GM12878 (cell line): ENCODE results near the gene ATP2A3. TPM values are rescaled to one million over a fixed set of nuclear protein-coding genes. Genes with fewer than 3 reads are reported as not detected.

ENCODE experiments used
- ATAC-seq: fragments of 200-7000 bp; cut with Tn5 transposase; 3 replicates; pipeline ENCODE4 v1.9.1; 2020; ENCODE audit warnings: mild to moderate bottlenecking, moderate library complexity
- BruUV-seq: library from RNA; stranded (reverse); fragments of 400-500 nt; replicated peaks from 2 replicates; lab custom pipeline; 2021; lab: Mats Ljungman, UMichigan
- CTCF ChIA-PET: fragments of 300-600 bp; sonication (Branson Sonifier 250); formaldehyde crosslinking; extraction: SDS; loops from one replicate; lab custom pipeline; 2021; ENCODE audit warnings: inconsistent platforms; lab: Yijun Ruan, JAX
- POLR2A ChIA-PET: fragments of 350-600 bp; formaldehyde crosslinking; extraction: SDS; loops from one replicate; lab custom pipeline; 2021; ENCODE audit warnings: inconsistent platforms; lab: Charles Lee
- RAD21 ChIA-PET: fragments of 300-600 bp; sonication (Branson Sonifier 250); formaldehyde crosslinking; loops from one replicate; lab custom pipeline; 2023; ENCODE audit warnings: antibody characterized with exemption; ENCODE audit not compliant: unreplicated experiment; lab: Charles Lee
- SMC1A ChIA-PET: fragments of 300-600 bp; sonication (Branson Sonifier 250); formaldehyde crosslinking; loops from one replicate; lab custom pipeline; 2023; ENCODE audit not compliant: unreplicated experiment, uncharacterized antibody; lab: Charles Lee
- DNase-seq: peaks from one replicate; pipeline ENCODE4 v3.0.0-alpha.2; 2011; ENCODE audit warnings: low read depth, low spot score
- FAIRE-seq: peaks from 3 replicates; lab custom pipeline; 2011; peaks lifted over from hg19 to GRCh38; lab: Jason Lieb, UNC
- H2AFZ ChIP-seq: 2 replicates; pipeline ENCODE4 v1.6.0; 2011; ENCODE audit warnings: low read depth, low read length, control low read depth; ENCODE audit not compliant: control insufficient read depth
- H3K27ac ChIP-seq: 2 replicates; pipeline ENCODE4 v1.5.1; 2011; ENCODE audit warnings: control low read depth; ENCODE audit not compliant: control insufficient read depth, insufficient read depth
- H3K27me3 ChIP-seq, 2 experiments: replicated peaks in 1 of 2; 2 replicates each; pipeline versions ENCODE4 v1.6.0 to v1.6.1; 2011; ENCODE audit warnings: low read length in 1 of 2; ENCODE audit not compliant: control insufficient read depth in 2 of 2, insufficient read depth in 2 of 2
- H3K36me3 ChIP-seq, 2 experiments: 2 replicates each; pipeline ENCODE4 v1.5.1; 2011; ENCODE audit warnings: low read length in 1 of 2; ENCODE audit not compliant: control insufficient read depth in 2 of 2, insufficient read depth in 2 of 2
- H3K4me1 ChIP-seq: 2 replicates; pipeline ENCODE4 v1.6.1; 2011; ENCODE audit warnings: mild to moderate bottlenecking, low read length, moderate library complexity, mixed read lengths; ENCODE audit not compliant: control insufficient read depth, insufficient read depth
- H3K4me2 ChIP-seq: 2 replicates; pipeline ENCODE4 v1.6.0; 2011; ENCODE audit warnings: control low read depth; ENCODE audit not compliant: control insufficient read depth, insufficient read depth
- H3K4me3 ChIP-seq: fragments of 200-600 bp; sonication (generic); 2 replicates; pipeline ENCODE4 v1.5.1; 2016
- H3K79me2 ChIP-seq: 2 replicates; pipeline ENCODE4 v1.6.0; 2011; ENCODE audit warnings: low read length; ENCODE audit not compliant: control insufficient read depth, insufficient read depth
- H3K9ac ChIP-seq: 2 replicates; pipeline ENCODE4 v1.8.0; 2011; ENCODE audit warnings: low read length, control low read depth, mixed read lengths; ENCODE audit not compliant: control insufficient read depth, insufficient read depth
- H3K9me3 ChIP-seq: replicated peaks from 3 replicates; pipeline ENCODE4 v1.5.1; 2011; ENCODE audit warnings: mild to moderate bottlenecking, low read length; ENCODE audit not compliant: control insufficient read depth, insufficient read depth
- H4K20me1 ChIP-seq: 2 replicates; pipeline ENCODE4 v1.6.0; 2011; ENCODE audit not compliant: control insufficient read depth, insufficient read depth
- BHLHE40 ChIP-seq, 2 experiments: fragments of 450-650 bp in 1 of 2; IDR thresholded peaks; 2 replicates each; pipeline ENCODE4 v1.6.1; 2011 to 2017; ENCODE audit warnings: low read depth in 2 of 2, borderline replicate concordance in 1 of 2, improper control_type of control experiment in 1 of 2, low read length in 1 of 2, mild to moderate bottlenecking in 1 of 2
- CHD2 ChIP-seq: IDR thresholded peaks from 2 replicates; pipeline ENCODE4 v1.6.1; 2011; ENCODE audit warnings: low read depth, low read length, improper control_type of control experiment, borderline replicate concordance
- IRF4 ChIP-seq: IDR thresholded peaks from 2 replicates; pipeline ENCODE4 v1.6.1; 2011; ENCODE audit warnings: low read depth, low read length
- RAD51 ChIP-seq: fragments of 450-650 bp; IDR thresholded peaks from 2 replicates; pipeline ENCODE4 v1.6.1; 2016; ENCODE audit warnings: moderate library complexity, mild to moderate bottlenecking, inconsistent platforms
- SRF ChIP-seq, 2 experiments: IDR thresholded peaks; 2 replicates each; pipeline ENCODE4 v1.6.1; 2011; ENCODE audit warnings: low read depth in 2 of 2, low read length in 2 of 2, mild to moderate bottlenecking in 1 of 2, moderate library complexity in 1 of 2
- USF2 ChIP-seq: IDR thresholded peaks from 2 replicates; pipeline ENCODE4 v1.6.1; 2011; ENCODE audit warnings: low read depth, low read length, improper control_type of control experiment, borderline replicate concordance
- WRNIP1 ChIP-seq: IDR thresholded peaks from 2 replicates; pipeline ENCODE4 v1.6.1; 2011; ENCODE audit warnings: low read depth, low read length, improper control_type of control experiment, borderline replicate concordance
- YY1 ChIP-seq: IDR thresholded peaks from 2 replicates; pipeline ENCODE4 v1.6.1; 2011; ENCODE audit warnings: low read depth, mild to moderate bottlenecking, low read length
- ZNF274 ChIP-seq: IDR thresholded peaks from one replicate; pipeline ENCODE4 v1.8.0; 2011; ENCODE audit not compliant: insufficient read length, insufficient read depth
- WGBS: methylation state at CpG from one replicate; pipeline ENCODE4 v1.1.6; 2016; ENCODE audit warnings: low lambda C conversion rate; ENCODE audit not compliant: insufficient replicate concordance, insufficient coverage; ENCODE audit errors: missing lambda C conversion rate; 5-methylcytosine and 5-hydroxymethylcytosine counted together
- in situ Hi-C: fragments of 300-500 bp; cut with MboI; formaldehyde crosslinking; loops from 9 replicates; pipeline ENCODE4 v1.14.3; 2018; ENCODE audit warnings: mixed read lengths
- intact Hi-C: fragments of 100-400 bp; cut with micrococcal nuclease; formaldehyde crosslinking; loops from one replicate; pipeline ENCODE4 v1.14.2; 2022; ENCODE audit not compliant: unreplicated experiment
- polyA plus RNA-seq, 11 experiments: library from polyadenylated mRNA; depleted of rRNA in 4 of 11; unstranded in 6 of 11; stranded (reverse) in 5 of 11; fragments of >200 nt; fragmentation: Nextera tagmentation in 4 of 11; fragmentation: Illumina TruSeq in 1 of 11; extraction: Ambion mirVana in 4 of 11; extraction: Trizol in 1 of 11; gene quantifications; 1 replicate in 1 of 11; 2 replicates in 10 of 11; pipeline versions ENCODE4 v1.2.1 to v1.2.3, GENCODE V29; 2011 to 2016; ENCODE audit warnings: inconsistent platforms in 2 of 11, missing spikeins in 2 of 11, low read depth in 1 of 11
- total RNA-seq, 4 experiments: library from RNA; depleted of rRNA in 3 of 4; stranded (reverse); fragments of >200 nt in 3 of 4; fragmentation: Illumina TruSeq in 1 of 4; extraction: Trizol in 1 of 4; gene quantifications; 2 replicates each; pipeline versions ENCODE4 v1.2.1 to v1.2.3, GENCODE V29; 2013 to 2021

Gene ATP2A3
- total and polyA plus RNA-seq, 10 of the 15 experiments (the other 5 are each of a cell fraction or from before 2014, with no cell fraction given) = 1.0 to 99.2 (median 37.9) TPM

- no peak overlapping the region for H3K4me3 ChIP-seq
- WGBS = 100% methylated on average over 2 of the region's 2 CpGs
- H3K4me2 ChIP-seq = no peak overlapping the region
- H4K20me1 ChIP-seq = no peaks in the 10 kb centered on the region
- intact Hi-C loops (no loop called here), in situ Hi-C loops (no loop called here)
- no peak overlapping the region for H2AFZ ChIP-seq
- RAD21 ChIA-PET = interaction anchor here (0.8 kb wide), 1 partner anchor 35 kb away, joined by 3 read pairs; no protein-coding TSS in a partner anchor
- no peak for ATAC-seq
- no peak overlapping the region for H3K9ac ChIP-seq
- no peak overlapping the region for H3K27ac ChIP-seq
- CTCF ChIA-PET = interaction anchor here (0.7 to 1.4 kb wide), 2 partner anchors 62 to 98 kb away, joined by 3 to 5 read pairs; no protein-coding TSS in a partner anchor
- POLR2A ChIA-PET = no interaction called here
- H3K36me3 ChIP-seq = peaks cover 17 to 25% of the 10 kb centered on the region in 2 experiments
- no peaks in the 10 kb centered on the region for H3K4me1 ChIP-seq
- no peak for DNase-seq
- SMC1A ChIA-PET = no interaction called here
- no peaks in the 10 kb centered on the region for H3K79me2 ChIP-seq
- no peak for TF ChIP-seq IRF4
- no peak for TF ChIP-seq YY1
- TF ChIP-seq SRF (IDR thresholded peaks at IDR 0.05; ENCODE audit: low read depth in 2 of 2, low read length in 2 of 2) = no peak
- no peak for TF ChIP-seq BHLHE40 (IDR thresholded peaks at IDR 0.05; ENCODE audit: borderline replicate concordance in 1 of 2, low read depth in 2 of 2, low read length in 1 of 2)
- TF ChIP-seq USF2 = no peak
- no peak for TF ChIP-seq CHD2
- no peak for TF ChIP-seq ZNF274
- no peak for TF ChIP-seq RAD51
- TF ChIP-seq WRNIP1 = no peak
- no TSS peak for BruUV-seq
- no peaks in the 10 kb centered on the region for H3K9me3 ChIP-seq
- no peak for FAIRE-seq
- no peaks in the 10 kb centered on the region for H3K27me3 ChIP-seq
These were observed 46.5 kb upstream of the ATP2A3 start for GRCh38 chr17:4010754-4011153.
